Measurements from ENCODE around the gene CHST15. TPM values are rescaled to one million over a fixed set of nuclear protein-coding genes. Genes with fewer than 3 reads are reported as not detected.

CHST15 gene
- total and polyA plus RNA-seq, 4 donors = 2.9 to 16.5 (median 6.4) TPM

DNA sequence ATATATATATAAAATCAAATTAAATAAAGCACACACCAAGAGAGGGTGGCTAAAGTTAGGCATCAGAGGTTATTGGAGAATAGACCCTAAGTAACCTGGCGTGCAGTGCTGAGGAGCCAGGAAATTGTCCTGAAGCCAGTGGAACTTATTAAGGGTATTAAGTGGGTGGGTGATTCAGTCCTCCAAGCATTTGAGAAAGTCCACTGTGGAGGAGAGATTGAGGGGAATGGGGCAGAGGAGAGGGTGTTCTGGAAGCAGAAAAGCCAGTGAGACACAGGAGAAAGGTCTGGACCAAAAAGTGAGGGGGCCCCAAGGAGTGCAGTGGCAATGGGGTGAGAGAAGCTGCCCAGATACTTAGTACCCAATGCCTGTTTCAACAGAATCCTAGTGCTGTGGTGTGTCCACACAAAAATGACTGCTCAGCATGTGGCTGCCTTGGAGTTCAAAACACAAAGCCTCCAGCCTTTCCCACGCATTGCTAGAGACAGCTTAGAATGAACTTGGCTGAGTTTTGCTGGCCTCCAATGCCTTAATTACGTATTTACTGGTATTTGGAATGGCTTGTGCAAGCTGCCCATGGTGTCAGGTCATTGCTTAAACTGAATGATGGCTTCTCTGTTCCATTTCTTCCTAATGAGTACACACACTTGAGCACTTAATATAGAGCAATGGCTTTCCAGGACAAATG is 44.9 kb upstream of the CHST15 start:
- H3K27ac ChIP-seq (ENCODE audit: low read depth in 1 of 2, low read length in 2 of 2) = peak overlapping the region in 1 of 2 donors; percentile 59
- H3K4me1 ChIP-seq (ENCODE audit: control insufficient read depth in 4 of 4, insufficient read depth in 4 of 4, low read length in 3 of 4) = no peaks in the 10 kb centered on the region
- H3K36me3 ChIP-seq (ENCODE audit: control insufficient read depth in 4 of 4, insufficient read depth in 3 of 4, low read depth in 1 of 4, low read length in 3 of 4) = no peaks in the 10 kb centered on the region
- WGBS = 88% methylated on average over 3 of the region's 3 CpGs
- H3K9me3 ChIP-seq (ENCODE audit: control insufficient read depth in 4 of 4, low read length in 3 of 4) = no peaks in the 10 kb centered on the region
- no peaks in the 10 kb centered on the region for H3K27me3 ChIP-seq (ENCODE audit: control insufficient read depth in 4 of 4, insufficient read depth in 4 of 4, low read length in 3 of 4)
- TF ChIP-seq EGR1 (IDR thresholded peaks at IDR 0.05; ENCODE audit: low read depth in 2 of 2) (no peak), YY1 (IDR thresholded peaks at IDR 0.05) (no peak), RXRA (IDR thresholded peaks at IDR 0.05) (peak; percentile 16 to 35), RAD21 (IDR thresholded peaks at IDR 0.05) (no peak), HNF4A (conservative IDR thresholded peaks at IDR 0.05) (no peak), SP1 (IDR thresholded peaks at IDR 0.05) (peak; percentile 15), NR2F2 (IDR thresholded peaks at IDR 0.05) (peak; percentile 74)
- TF ChIP-seq, protein P1, sequence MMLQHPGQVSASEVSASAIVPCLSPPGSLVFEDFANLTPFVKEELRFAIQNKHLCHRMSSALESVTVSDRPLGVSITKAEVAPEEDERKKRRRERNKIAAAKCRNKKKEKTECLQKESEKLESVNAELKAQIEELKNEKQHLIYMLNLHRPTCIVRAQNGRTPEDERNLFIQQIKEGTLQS (IDR thresholded peaks at IDR 0.05) = no peak
- TF ChIP-seq, protein P2, sequence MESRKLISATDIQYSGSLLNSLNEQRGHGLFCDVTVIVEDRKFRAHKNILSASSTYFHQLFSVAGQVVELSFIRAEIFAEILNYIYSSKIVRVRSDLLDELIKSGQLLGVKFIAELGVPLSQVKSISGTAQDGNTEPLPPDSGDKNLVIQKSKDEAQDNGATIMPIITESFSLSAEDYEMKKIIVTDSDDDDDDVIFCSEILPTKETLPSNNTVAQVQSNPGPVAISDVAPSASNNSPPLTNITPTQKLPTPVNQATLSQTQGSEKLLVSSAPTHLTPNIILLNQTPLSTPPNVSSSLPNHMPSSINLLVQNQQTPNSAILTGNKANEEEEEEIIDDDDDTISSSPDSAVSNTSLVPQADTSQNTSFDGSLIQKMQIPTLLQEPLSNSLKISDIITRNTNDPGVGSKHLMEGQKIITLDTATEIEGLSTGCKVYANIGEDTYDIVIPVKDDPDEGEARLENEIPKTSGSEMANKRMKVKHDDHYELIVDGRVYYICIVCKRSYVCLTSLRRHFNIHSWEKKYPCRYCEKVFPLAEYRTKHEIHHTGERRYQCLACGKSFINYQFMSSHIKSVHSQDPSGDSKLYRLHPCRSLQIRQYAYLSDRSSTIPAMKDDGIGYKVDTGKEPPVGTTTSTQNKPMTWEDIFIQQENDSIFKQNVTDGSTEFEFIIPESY (IDR thresholded peaks at IDR 0.05) = no peak
- TF ChIP-seq, protein P3, sequence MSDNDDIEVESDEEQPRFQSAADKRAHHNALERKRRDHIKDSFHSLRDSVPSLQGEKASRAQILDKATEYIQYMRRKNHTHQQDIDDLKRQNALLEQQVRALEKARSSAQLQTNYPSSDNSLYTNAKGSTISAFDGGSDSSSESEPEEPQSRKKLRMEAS (IDR thresholded peaks at IDR 0.05) = peak; percentile 22
- TF ChIP-seq, protein P4, sequence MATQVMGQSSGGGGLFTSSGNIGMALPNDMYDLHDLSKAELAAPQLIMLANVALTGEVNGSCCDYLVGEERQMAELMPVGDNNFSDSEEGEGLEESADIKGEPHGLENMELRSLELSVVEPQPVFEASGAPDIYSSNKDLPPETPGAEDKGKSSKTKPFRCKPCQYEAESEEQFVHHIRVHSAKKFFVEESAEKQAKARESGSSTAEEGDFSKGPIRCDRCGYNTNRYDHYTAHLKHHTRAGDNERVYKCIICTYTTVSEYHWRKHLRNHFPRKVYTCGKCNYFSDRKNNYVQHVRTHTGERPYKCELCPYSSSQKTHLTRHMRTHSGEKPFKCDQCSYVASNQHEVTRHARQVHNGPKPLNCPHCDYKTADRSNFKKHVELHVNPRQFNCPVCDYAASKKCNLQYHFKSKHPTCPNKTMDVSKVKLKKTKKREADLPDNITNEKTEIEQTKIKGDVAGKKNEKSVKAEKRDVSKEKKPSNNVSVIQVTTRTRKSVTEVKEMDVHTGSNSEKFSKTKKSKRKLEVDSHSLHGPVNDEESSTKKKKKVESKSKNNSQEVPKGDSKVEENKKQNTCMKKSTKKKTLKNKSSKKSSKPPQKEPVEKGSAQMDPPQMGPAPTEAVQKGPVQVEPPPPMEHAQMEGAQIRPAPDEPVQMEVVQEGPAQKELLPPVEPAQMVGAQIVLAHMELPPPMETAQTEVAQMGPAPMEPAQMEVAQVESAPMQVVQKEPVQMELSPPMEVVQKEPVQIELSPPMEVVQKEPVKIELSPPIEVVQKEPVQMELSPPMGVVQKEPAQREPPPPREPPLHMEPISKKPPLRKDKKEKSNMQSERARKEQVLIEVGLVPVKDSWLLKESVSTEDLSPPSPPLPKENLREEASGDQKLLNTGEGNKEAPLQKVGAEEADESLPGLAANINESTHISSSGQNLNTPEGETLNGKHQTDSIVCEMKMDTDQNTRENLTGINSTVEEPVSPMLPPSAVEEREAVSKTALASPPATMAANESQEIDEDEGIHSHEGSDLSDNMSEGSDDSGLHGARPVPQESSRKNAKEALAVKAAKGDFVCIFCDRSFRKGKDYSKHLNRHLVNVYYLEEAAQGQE (IDR thresholded peaks at IDR 0.05) = no peak
- DNase-seq (ENCODE audit: low spot score) = no peak
- no peak overlapping the region for H3K9ac ChIP-seq (ENCODE audit: low read depth in 1 of 2, low read length in 2 of 2)
- no peak overlapping the region for H3K4me3 ChIP-seq (ENCODE audit: low read depth in 1 of 3, low read length in 3 of 3)

DNA sequence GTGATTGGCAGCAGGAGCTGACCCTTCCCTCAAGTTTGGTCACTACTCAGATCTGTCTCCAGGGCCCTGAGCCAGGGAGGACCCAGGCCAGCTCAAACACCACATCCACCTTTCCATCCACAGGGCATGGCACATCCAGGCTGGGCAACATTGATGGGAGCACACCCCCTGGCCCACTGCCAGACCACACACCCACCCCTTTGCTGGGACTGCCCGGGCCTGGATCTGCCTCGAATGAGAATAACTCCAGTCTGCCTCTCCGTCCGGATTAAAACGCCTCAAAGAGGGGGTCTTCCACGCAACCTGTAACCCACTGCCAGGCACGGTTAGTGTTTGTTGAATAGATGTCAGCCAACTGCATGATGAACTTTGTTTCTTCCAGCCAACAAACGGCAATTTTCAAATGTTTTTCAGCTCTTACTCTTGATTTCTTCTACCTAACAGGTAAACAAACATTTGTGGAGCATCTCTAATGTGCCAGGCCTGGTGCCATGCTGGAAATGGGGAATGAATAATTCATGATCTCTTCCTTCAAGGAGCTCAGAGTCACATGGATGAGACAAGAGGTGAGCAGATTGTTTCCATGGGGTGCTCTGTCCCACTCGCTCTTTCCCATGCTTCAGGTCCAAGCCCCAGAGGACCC is 41.0 kb upstream of the CHST15 start:
- WGBS = 87% methylated on average over 9 of the region's 9 CpGs
- Histone ChIP-seq H3K9ac (ENCODE audit: low read depth in 1 of 2, low read length in 2 of 2) (no peak overlapping the region), H3K27me3 (ENCODE audit: control insufficient read depth in 4 of 4, insufficient read depth in 4 of 4, low read length in 3 of 4) (no peaks in the 10 kb centered on the region), H3K4me1 (ENCODE audit: control insufficient read depth in 4 of 4, insufficient read depth in 4 of 4, low read length in 3 of 4) (no peaks in the 10 kb centered on the region), H3K4me3 (ENCODE audit: low read depth in 1 of 3, low read length in 3 of 3) (no peak overlapping the region), H3K36me3 (ENCODE audit: control insufficient read depth in 4 of 4, insufficient read depth in 3 of 4, low read depth in 1 of 4, low read length in 3 of 4) (no peaks in the 10 kb centered on the region), H3K9me3 (ENCODE audit: control insufficient read depth in 4 of 4, low read length in 3 of 4) (no peaks in the 10 kb centered on the region), H3K27ac (ENCODE audit: low read depth in 1 of 2, low read length in 2 of 2) (no peak overlapping the region)
- no peak for DNase-seq (ENCODE audit: low spot score)
- TF ChIP-seq YY1 (IDR thresholded peaks at IDR 0.05) (no peak), RAD21 (IDR thresholded peaks at IDR 0.05) (no peak), HNF4G (IDR thresholded peaks at IDR 0.05) (no peak), SP1 (IDR thresholded peaks at IDR 0.05) (no peak), RXRA (IDR thresholded peaks at IDR 0.05) (no peak), GABPA (IDR thresholded peaks at IDR 0.05 in 1 of 2, conservative IDR thresholded peaks at IDR 0.05 in 1 of 2) (no peak), TAF1 (conservative IDR thresholded peaks at IDR 0.05) (no peak), HNF4A (conservative IDR thresholded peaks at IDR 0.05) (no peak), JUND (IDR thresholded peaks at IDR 0.05) (no peak), FOXA2 (IDR thresholded peaks at IDR 0.05) (no peak)
- TF ChIP-seq, protein P4 (IDR thresholded peaks at IDR 0.05) = no peak
- TF ChIP-seq, protein P2 (IDR thresholded peaks at IDR 0.05) = no peak
- TF ChIP-seq, protein P3 (IDR thresholded peaks at IDR 0.05) = no peak
